Stimulated activated CD8-positive, alpha-beta memory T cell treated with anti-CD3 and anti-CD28 coated beads, Interleukin-4, amount 100 ng/mL, for 1 hour (primary cell): ENCODE measurements around the gene SORCS2.

ENCODE experiments used
- DNase-seq, 2 donors: peaks; one replicate each; pipeline ENCODE4 v3.0.0-alpha.2; 2020; ENCODE audit warnings: low read depth in 2 of 2, low spot score in 1 of 2

Gene SORCS2

GRCh38 chr4:7518871-7519637, 326.7 kb downstream of the SORCS2 start:
- DNase-seq, result no peak

- DNase-seq, result no peak
Observed at GRCh38 chr4:7519638-7520376, 327.5 kb downstream of the SORCS2 start.

GRCh38 chr4:7521666-7522065, 329.3 kb downstream of the SORCS2 start:
- no peak for DNase-seq

- no peak for DNase-seq
Observed at GRCh38 chr4:7522452-7523220, 330.3 kb downstream of the SORCS2 start.

GRCh38 chr4:7523526-7523925, 331.2 kb downstream of the SORCS2 start:
- DNase-seq, result no peak

- DNase-seq, result no peak
Observed at GRCh38 chr4:7524064-7524682, 331.8 kb downstream of the SORCS2 start.

- DNase-seq, result no peak
Observed at GRCh38 chr4:7524843-7525242, 332.5 kb downstream of the SORCS2 start.

GRCh38 chr4:7526491-7526890, 334.2 kb downstream of the SORCS2 start:
- no peak for DNase-seq

- DNase-seq, result no peak
Observed at GRCh38 chr4:7526929-7527535, 334.7 kb downstream of the SORCS2 start.

GRCh38 chr4:7529368-7530080, 337.2 kb downstream of the SORCS2 start:
- DNase-seq, result no peak

- no peak for DNase-seq
Observed at GRCh38 chr4:7530082-7530481, 337.7 kb downstream of the SORCS2 start.

GRCh38 chr4:7530932-7531639, 338.7 kb downstream of the SORCS2 start:
- DNase-seq, result no peak

GRCh38 chr4:7531640-7531994, 339.3 kb downstream of the SORCS2 start:
- no peak for DNase-seq

- no peak for DNase-seq
Observed at GRCh38 chr4:7532043-7532442, 339.7 kb downstream of the SORCS2 start.

GRCh38 chr4:7533267-7533666, 340.9 kb downstream of the SORCS2 start:
- no peak for DNase-seq

GRCh38 chr4:7535094-7535493, 342.8 kb downstream of the SORCS2 start:
- DNase-seq, result no peak

- DNase-seq, result no peak
Observed at GRCh38 chr4:7535619-7536018, 343.3 kb downstream of the SORCS2 start.

- no peak for DNase-seq
Observed at GRCh38 chr4:7536876-7537275, 344.5 kb downstream of the SORCS2 start.

- no peak for DNase-seq
Observed at GRCh38 chr4:7537853-7538400, 345.6 kb downstream of the SORCS2 start.

GRCh38 chr4:7538518-7538917, 346.2 kb downstream of the SORCS2 start:
- DNase-seq, result no peak
